C4-2B (cell line): Measurements from ENCODE around the gene MYH15.

Experiments used
- ZFX ChIP-seq: fragments of 450-650 bp; IDR thresholded peaks from 2 replicates; pipeline ENCODE4 v1.6.1; 2017
- TF ChIP-seq, protein P1 (sequence below): fragments of 450-650 bp; conservative IDR thresholded peaks from 2 replicates; pipeline ENCODE4 v1.5.1; 2017; ENCODE audit warnings: mild to moderate bottlenecking

DNA sequence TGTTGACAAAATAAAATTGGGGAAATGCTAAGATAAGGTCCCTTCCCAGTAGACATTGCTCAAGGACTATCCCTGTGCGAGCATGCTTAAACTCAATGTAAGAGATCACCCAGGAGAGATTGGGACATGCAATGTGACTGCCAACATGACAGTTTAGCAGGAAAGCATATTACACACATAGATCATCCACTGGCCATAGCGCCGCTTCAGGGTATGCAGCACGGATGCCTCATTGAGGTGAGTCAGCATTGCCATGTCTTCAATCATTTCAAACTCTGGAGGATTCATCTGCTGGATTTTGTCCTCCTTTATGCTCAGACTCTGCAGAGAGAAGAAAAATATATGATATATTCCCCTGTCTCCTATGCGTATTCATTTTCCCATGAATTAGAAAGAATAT, 8.9 kb downstream of the MYH15 start:
- TF ChIP-seq, protein P1, sequence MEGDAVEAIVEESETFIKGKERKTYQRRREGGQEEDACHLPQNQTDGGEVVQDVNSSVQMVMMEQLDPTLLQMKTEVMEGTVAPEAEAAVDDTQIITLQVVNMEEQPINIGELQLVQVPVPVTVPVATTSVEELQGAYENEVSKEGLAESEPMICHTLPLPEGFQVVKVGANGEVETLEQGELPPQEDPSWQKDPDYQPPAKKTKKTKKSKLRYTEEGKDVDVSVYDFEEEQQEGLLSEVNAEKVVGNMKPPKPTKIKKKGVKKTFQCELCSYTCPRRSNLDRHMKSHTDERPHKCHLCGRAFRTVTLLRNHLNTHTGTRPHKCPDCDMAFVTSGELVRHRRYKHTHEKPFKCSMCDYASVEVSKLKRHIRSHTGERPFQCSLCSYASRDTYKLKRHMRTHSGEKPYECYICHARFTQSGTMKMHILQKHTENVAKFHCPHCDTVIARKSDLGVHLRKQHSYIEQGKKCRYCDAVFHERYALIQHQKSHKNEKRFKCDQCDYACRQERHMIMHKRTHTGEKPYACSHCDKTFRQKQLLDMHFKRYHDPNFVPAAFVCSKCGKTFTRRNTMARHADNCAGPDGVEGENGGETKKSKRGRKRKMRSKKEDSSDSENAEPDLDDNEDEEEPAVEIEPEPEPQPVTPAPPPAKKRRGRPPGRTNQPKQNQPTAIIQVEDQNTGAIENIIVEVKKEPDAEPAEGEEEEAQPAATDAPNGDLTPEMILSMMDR = no peak
- TF ChIP-seq ZFX = no peak
